ENCODE results near the gene CHAF1A.
A peak's percentile ranks its signal among the peaks of the same experiment; 100 is the strongest.

CHAF1A gene

DNA sequence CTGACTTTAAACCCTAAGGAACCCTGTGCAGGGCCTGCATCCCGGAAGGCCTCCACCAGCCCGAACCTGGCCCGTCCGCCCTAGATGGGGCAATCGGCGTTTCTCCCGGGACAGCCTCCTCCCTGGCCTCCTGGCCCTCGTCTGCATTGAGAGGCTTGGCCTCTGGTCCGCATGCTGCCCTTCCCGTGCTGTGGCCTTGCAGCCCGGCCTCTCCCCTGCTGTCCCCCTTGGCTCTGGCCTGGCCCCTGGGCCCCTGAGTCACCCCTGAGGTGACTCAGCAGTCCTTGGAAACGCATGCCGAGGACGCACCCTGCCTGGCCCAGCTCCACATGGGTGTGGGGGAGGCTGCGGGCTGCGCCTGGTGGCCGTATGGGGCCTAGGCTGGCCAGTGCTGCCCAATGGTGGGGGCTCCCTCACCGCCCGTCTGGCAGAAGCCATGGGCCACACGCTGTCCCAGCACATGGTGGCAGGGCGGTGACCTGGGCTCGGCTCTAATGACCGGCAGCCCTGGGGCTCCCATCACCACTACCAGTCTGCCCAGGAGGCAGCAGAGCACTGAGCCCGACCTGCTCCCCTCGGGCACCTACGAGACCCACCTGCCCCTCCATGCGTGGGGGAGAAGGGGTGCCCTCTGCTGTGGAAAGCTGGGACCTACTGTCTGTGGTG is 27.8 kb upstream of the CHAF1A start:
- no peak overlapping the region for H3K4me2 ChIP-seq (ENCODE audit: low read depth, low read length, poor library complexity, severe bottlenecking)
- peaks cover 49% of the 10 kb centered on the region for H4K20me1 ChIP-seq (ENCODE audit: insufficient read depth, low read length, poor library complexity, severe bottlenecking)
- H3K9me3 ChIP-seq (ENCODE audit: insufficient read depth, low read depth, low read length) = no peaks in the 10 kb centered on the region
- H3K9me2 ChIP-seq (replicated peaks; ENCODE audit: low read depth, low read length) = no peaks in the 10 kb centered on the region
- H3K4me1 ChIP-seq (ENCODE audit: insufficient read depth, low read length, poor library complexity, severe bottlenecking) = peaks cover 26% of the 10 kb centered on the region
- no peaks in the 10 kb centered on the region for H3K27me3 ChIP-seq (ENCODE audit: insufficient read depth, low read length, poor library complexity, severe bottlenecking)
- no peaks in the 10 kb centered on the region; the same call in 1 of the 2 replicates for H3K36me3 ChIP-seq (ENCODE audit: insufficient read depth, low read length)
- H3F3A ChIP-seq (ENCODE audit: low read depth) = no peaks in the 10 kb centered on the region
- no peak overlapping the region for H3K9ac ChIP-seq (ENCODE audit: low read depth, low read length, poor library complexity, severe bottlenecking)
- no peak overlapping the region for H3K4me3 ChIP-seq (ENCODE audit: low read length, poor library complexity, severe bottlenecking)
- no peak overlapping the region for H2AFZ ChIP-seq (ENCODE audit: low read length)
- H3K79me2 ChIP-seq (ENCODE audit: insufficient read depth, low read length) = peaks cover 84% of the 10 kb centered on the region; the same call in 1 of the 2 replicates
- TF ChIP-seq EZH2phosphoT487 (IDR thresholded peaks at IDR 0.05; ENCODE audit: borderline replicate concordance) = no peak
- TF ChIP-seq, protein P1, sequence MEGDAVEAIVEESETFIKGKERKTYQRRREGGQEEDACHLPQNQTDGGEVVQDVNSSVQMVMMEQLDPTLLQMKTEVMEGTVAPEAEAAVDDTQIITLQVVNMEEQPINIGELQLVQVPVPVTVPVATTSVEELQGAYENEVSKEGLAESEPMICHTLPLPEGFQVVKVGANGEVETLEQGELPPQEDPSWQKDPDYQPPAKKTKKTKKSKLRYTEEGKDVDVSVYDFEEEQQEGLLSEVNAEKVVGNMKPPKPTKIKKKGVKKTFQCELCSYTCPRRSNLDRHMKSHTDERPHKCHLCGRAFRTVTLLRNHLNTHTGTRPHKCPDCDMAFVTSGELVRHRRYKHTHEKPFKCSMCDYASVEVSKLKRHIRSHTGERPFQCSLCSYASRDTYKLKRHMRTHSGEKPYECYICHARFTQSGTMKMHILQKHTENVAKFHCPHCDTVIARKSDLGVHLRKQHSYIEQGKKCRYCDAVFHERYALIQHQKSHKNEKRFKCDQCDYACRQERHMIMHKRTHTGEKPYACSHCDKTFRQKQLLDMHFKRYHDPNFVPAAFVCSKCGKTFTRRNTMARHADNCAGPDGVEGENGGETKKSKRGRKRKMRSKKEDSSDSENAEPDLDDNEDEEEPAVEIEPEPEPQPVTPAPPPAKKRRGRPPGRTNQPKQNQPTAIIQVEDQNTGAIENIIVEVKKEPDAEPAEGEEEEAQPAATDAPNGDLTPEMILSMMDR (conservative IDR thresholded peaks at IDR 0.05; ENCODE audit: low read length) = no peak

DNA sequence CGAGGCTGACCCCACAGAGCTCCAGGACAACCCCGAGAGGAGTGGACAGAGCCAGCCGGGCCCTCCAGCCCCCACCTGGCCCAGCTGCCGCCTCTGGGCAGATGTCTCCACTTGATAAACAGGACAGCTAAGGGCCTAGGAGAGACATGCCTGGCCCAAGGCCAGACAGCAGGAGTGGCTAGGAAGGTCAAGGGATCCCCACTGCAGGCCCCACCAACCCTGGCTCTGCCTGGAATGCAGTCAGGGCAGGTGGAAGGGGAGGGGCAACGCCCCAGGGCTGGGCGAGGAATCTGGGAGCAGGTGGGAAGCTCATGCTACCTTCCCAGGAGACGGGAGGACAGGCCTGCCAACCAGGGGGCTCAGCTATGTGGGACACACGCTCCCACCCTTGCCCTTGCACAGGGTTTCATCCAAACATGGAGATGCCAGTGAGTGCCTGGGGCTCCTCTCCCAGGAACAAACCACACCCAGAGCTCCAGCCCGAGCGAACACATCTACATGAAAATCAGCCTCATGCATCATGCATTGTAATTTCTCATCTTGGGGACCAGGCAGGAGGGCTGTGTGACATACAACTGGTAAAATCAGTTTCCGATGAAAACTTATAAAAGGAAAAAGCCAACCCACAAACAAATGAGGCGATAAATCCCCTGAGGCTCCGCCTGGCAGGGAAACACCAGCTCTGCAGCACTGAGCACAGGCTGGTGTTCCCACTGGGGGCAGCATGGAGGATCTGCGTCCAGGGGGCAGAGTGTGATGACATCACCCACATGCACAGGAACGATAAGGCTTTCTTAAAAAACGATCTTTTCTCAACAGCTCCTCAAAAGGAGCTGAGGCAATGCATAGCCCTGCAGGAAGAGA is 27.0 kb upstream of the CHAF1A start:
- Histone ChIP-seq H3K4me1 (ENCODE audit: insufficient read depth, low read length, poor library complexity, severe bottlenecking) (peaks cover 27% of the 10 kb centered on the region), H3K9me3 (ENCODE audit: insufficient read depth, low read depth, low read length) (no peaks in the 10 kb centered on the region), H3K4me3 (ENCODE audit: low read length, poor library complexity, severe bottlenecking) (no peak overlapping the region), H4K20me1 (ENCODE audit: insufficient read depth, low read length, poor library complexity, severe bottlenecking) (peaks cover 48% of the 10 kb centered on the region), H3K9me2 (replicated peaks; ENCODE audit: low read depth, low read length) (no peaks in the 10 kb centered on the region), H3K36me3 (ENCODE audit: insufficient read depth, low read length) (no peaks in the 10 kb centered on the region; the same call in 1 of the 2 replicates), H3F3A (ENCODE audit: low read depth) (no peaks in the 10 kb centered on the region), H2AFZ (ENCODE audit: low read length) (no peak overlapping the region), H3K4me2 (ENCODE audit: low read depth, low read length, poor library complexity, severe bottlenecking) (peak overlapping the region; percentile 14), H3K27me3 (ENCODE audit: insufficient read depth, low read length, poor library complexity, severe bottlenecking) (no peaks in the 10 kb centered on the region), H3K79me2 (ENCODE audit: insufficient read depth, low read length) (peaks cover 91% of the 10 kb centered on the region; the same call in 1 of the 2 replicates), H3K9ac (ENCODE audit: low read depth, low read length, poor library complexity, severe bottlenecking) (no peak overlapping the region)
- TF ChIP-seq, protein P1 (conservative IDR thresholded peaks at IDR 0.05; ENCODE audit: low read length) = no peak; the same call in 1 of the 2 replicates
- no peak for TF ChIP-seq EZH2phosphoT487 (IDR thresholded peaks at IDR 0.05; ENCODE audit: borderline replicate concordance)

DNA sequence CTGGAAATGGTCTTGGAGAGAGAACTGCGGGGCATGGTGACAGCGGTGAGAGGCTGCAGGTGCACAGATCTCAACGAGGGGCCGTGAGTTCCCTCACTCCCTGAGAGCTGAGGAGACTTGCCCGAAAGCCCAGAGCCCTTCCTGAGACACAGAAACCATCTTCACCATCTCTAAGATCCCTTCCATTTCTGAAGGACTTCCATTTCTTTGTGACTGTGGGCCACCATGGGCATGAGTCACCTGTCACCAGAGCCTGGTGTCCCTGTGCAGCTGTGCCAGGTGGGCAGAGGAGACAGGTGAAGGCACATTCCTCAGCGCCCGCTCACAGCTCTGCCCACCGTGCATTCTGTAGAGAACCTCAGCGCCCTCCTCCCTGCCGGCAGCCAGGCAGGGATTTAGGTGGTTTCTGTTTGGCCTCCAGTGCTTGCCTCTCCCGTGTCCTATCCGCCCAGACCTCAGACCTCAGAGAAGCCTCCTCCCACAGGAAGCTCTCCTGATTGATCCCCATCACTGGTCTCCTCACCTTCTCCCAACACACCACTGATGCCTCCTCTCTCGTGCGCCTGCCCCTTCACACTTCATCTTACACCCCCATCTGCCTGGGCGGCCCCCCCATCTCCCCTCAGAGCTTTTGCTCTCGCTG is 26.3 kb upstream of the CHAF1A start:
- Histone ChIP-seq H3K36me3 (ENCODE audit: insufficient read depth, low read length) (no peaks in the 10 kb centered on the region; the same call in 1 of the 2 replicates), H3K9me2 (replicated peaks; ENCODE audit: low read depth, low read length) (no peaks in the 10 kb centered on the region), H3K79me2 (ENCODE audit: insufficient read depth, low read length) (peaks cover 87% of the 10 kb centered on the region; the same call in 1 of the 2 replicates), H3K4me3 (ENCODE audit: low read length, poor library complexity, severe bottlenecking) (no peak overlapping the region), H3K4me2 (ENCODE audit: low read depth, low read length, poor library complexity, severe bottlenecking) (peak overlapping the region; percentile 14), H3K27me3 (ENCODE audit: insufficient read depth, low read length, poor library complexity, severe bottlenecking) (no peaks in the 10 kb centered on the region), H3F3A (ENCODE audit: low read depth) (no peaks in the 10 kb centered on the region), H3K9ac (ENCODE audit: low read depth, low read length, poor library complexity, severe bottlenecking) (no peak overlapping the region), H4K20me1 (ENCODE audit: insufficient read depth, low read length, poor library complexity, severe bottlenecking) (peaks cover 42% of the 10 kb centered on the region), H2AFZ (ENCODE audit: low read length) (no peak overlapping the region), H3K9me3 (ENCODE audit: insufficient read depth, low read depth, low read length) (no peaks in the 10 kb centered on the region), H3K4me1 (ENCODE audit: insufficient read depth, low read length, poor library complexity, severe bottlenecking) (peaks cover 26% of the 10 kb centered on the region)
- no peak for TF ChIP-seq EZH2phosphoT487 (IDR thresholded peaks at IDR 0.05; ENCODE audit: borderline replicate concordance)
- TF ChIP-seq, protein P1 (conservative IDR thresholded peaks at IDR 0.05; ENCODE audit: low read length) = no peak
